HG03460 (cell line): ENCODE results near the gene OTOF.

Source experiments
- ATAC-seq: cut with Tn5 transposase; IDR thresholded peaks from one replicate; pipeline ENCODE4 v1.9.1; 2021; ENCODE audit not compliant: unreplicated experiment

Gene OTOF

GRCh38 chr2:26454561-26455001 is 23.3 kb downstream of the OTOF start:
- no peak for ATAC-seq

GRCh38 chr2:26453421-26454329 is 24.2 kb downstream of the OTOF start:
- no peak for ATAC-seq

GRCh38 chr2:26451700-26452099 is 26.2 kb downstream of the OTOF start:
- ATAC-seq: no peak

- ATAC-seq: no peak
These were observed 27.8 kb downstream of the OTOF start for GRCh38 chr2:26450031-26450635.

GRCh38 chr2:26449278-26450030 is 28.5 kb downstream of the OTOF start:
- ATAC-seq: no peak

- no peak for ATAC-seq
These were observed 29.3 kb downstream of the OTOF start for GRCh38 chr2:26448651-26449050.

GRCh38 chr2:26444236-26444635 is 33.7 kb downstream of the OTOF start:
- no peak for ATAC-seq

GRCh38 chr2:26442707-26443106 is 35.2 kb downstream of the OTOF start:
- no peak for ATAC-seq

- no peak for ATAC-seq
These were observed 35.6 kb downstream of the OTOF start for GRCh38 chr2:26442301-26442700.

- no peak for ATAC-seq
These were observed 39.0 kb downstream of the OTOF start for GRCh38 chr2:26438926-26439325.

- ATAC-seq: no peak
These were observed 39.4 kb downstream of the OTOF start for GRCh38 chr2:26438526-26438925.

GRCh38 chr2:26435106-26435505 is 42.8 kb downstream of the OTOF start:
- ATAC-seq: no peak

GRCh38 chr2:26432859-26433258 is 45.1 kb downstream of the OTOF start:
- no peak for ATAC-seq

GRCh38 chr2:26432363-26432762 is 45.6 kb downstream of the OTOF start:
- no peak for ATAC-seq

GRCh38 chr2:26430826-26431225 is 47.1 kb downstream of the OTOF start:
- ATAC-seq: no peak

GRCh38 chr2:26429779-26430578 is 47.9 kb downstream of the OTOF start:
- no peak for ATAC-seq

GRCh38 chr2:26428846-26429245 is 49.1 kb downstream of the OTOF start:
- ATAC-seq: no peak

GRCh38 chr2:26424221-26424620 is 53.7 kb downstream of the OTOF start:
- no peak for ATAC-seq

GRCh38 chr2:26423750-26424149 is 54.2 kb downstream of the OTOF start:
- no peak for ATAC-seq

GRCh38 chr2:26422947-26423629 is 54.8 kb downstream of the OTOF start:
- ATAC-seq: no peak
